ENCODE measurements around the gene MTNR1B. TPM values are rescaled to one million over a fixed set of nuclear protein-coding genes. Genes with fewer than 3 reads are reported as not detected.

Gene MTNR1B
- polyA plus RNA-seq, 2 of the 4 experiments (the other 2 are of a cell fraction), result not detected

DNA sequence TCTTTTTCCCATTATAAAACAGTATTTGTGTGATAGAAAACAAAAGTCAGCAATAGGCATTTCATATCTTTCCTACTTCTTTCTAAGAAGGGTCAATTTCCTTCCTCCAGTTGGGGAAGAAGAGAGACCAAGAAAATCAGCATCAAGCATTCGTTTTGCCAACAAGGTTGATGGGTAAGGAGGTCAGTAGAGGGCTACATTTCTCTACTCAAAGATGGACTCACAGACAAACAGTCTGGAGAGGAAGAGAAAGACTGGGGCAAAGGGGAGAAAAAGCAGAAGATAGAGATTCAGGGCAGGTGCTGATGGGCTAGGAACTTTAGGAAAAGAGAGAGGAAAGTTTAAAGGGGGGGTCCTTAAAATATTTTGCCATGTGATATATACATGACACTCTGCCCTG lies 8.6 kb upstream of the MTNR1B start:
- DNase-seq (ENCODE audit: low read depth in 1 of 2, low spot score in 1 of 2), result no peak
- no peak overlapping the region for H3K4me2 ChIP-seq
- ATAC-seq, result no peak
- CTCF ChIA-PET, result no interaction called here
- TF ChIP-seq HOXA7 (CRISPR knock-in tag; IDR thresholded peaks at IDR 0.05), result no peak
- TF ChIP-seq ZC3H11A (IDR thresholded peaks at IDR 0.05), result no peak
- no peak for TF ChIP-seq EHMT2 (IDR thresholded peaks at IDR 0.05; ENCODE audit: low read depth)
- no peak for TF ChIP-seq POLR2A (IDR thresholded peaks at IDR 0.05; ENCODE audit: low read length)
- no peak for TF ChIP-seq HOXB5 (CRISPR knock-in tag; IDR thresholded peaks at IDR 0.05)
- no peak for TF ChIP-seq TP53 (CRISPR knock-in tag; IDR thresholded peaks at IDR 0.05)
- no peak for TF ChIP-seq NPAS2 (CRISPR knock-in tag; IDR thresholded peaks at IDR 0.05; ENCODE audit: borderline replicate concordance)
- no peak for TF ChIP-seq FOSB (CRISPR knock-in tag; IDR thresholded peaks at IDR 0.05)
- no peak for TF ChIP-seq RAD21 (conservative IDR thresholded peaks at IDR 0.05 in 1 of 2, IDR thresholded peaks at IDR 0.05 in 1 of 2)
- TF ChIP-seq FOXS1 (CRISPR knock-in tag; IDR thresholded peaks at IDR 0.05), result no peak
- no peak for TF ChIP-seq POLR2AphosphoS2 (conservative IDR thresholded peaks at IDR 0.05; ENCODE audit: low read length)
- TF ChIP-seq MYC (IDR thresholded peaks at IDR 0.05; ENCODE audit: borderline replicate concordance, low read length), result no peak
- TF ChIP-seq SREBF2 (IDR thresholded peaks at IDR 0.05), result no peak
- TF ChIP-seq, protein P1, sequence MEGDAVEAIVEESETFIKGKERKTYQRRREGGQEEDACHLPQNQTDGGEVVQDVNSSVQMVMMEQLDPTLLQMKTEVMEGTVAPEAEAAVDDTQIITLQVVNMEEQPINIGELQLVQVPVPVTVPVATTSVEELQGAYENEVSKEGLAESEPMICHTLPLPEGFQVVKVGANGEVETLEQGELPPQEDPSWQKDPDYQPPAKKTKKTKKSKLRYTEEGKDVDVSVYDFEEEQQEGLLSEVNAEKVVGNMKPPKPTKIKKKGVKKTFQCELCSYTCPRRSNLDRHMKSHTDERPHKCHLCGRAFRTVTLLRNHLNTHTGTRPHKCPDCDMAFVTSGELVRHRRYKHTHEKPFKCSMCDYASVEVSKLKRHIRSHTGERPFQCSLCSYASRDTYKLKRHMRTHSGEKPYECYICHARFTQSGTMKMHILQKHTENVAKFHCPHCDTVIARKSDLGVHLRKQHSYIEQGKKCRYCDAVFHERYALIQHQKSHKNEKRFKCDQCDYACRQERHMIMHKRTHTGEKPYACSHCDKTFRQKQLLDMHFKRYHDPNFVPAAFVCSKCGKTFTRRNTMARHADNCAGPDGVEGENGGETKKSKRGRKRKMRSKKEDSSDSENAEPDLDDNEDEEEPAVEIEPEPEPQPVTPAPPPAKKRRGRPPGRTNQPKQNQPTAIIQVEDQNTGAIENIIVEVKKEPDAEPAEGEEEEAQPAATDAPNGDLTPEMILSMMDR (IDR thresholded peaks at IDR 0.05), result no peak
- TF ChIP-seq RNF2 (IDR thresholded peaks at IDR 0.05; ENCODE audit: borderline replicate concordance, low read depth), result no peak
- no peak for TF ChIP-seq JUN (IDR thresholded peaks at IDR 0.05)
- no peak overlapping the region for H3K4me3 ChIP-seq
- H3K9me3 ChIP-seq, result no peaks in the 10 kb centered on the region
- FAIRE-seq, result no peak
- POLR2A ChIA-PET, result no interaction called here
- no peaks in the 10 kb centered on the region for H3K4me1 ChIP-seq
- 35% methylated on average over 1 of the region's 1 CpG for WGBS (ENCODE audit: missing lambda C conversion rate)
- no peak overlapping the region for H3K27ac ChIP-seq

DNA sequence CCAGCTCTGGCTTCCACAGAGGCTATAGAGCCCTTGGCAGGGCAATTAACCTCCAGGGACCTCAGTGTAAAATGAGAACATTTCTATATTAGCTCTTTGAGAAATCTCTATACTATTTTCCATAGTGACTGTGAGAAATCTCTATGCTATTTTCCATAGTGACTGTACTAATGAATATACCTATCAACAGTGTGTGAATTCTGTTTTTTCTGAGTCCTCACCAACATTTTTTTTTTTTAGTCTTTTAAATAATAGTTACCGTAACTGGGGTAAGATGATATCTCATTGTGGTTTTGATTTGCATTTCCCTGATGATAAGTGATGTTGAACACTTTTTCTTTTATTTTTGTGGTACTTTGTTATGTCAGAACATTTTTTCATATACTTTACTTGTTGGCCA lies 7.0 kb upstream of the MTNR1B start:
- H3K4me2 ChIP-seq, result no peak overlapping the region
- DNase-seq (ENCODE audit: low read depth in 1 of 2, low spot score in 1 of 2) (no peak), ATAC-seq (no peak), FAIRE-seq (no peak)
- POLR2A ChIA-PET, result no interaction called here
- H3K4me3 ChIP-seq, result no peak overlapping the region
- 86% methylated on average over 1 of the region's 1 CpG for WGBS (ENCODE audit: missing lambda C conversion rate)
- H3K4me1 ChIP-seq, result no peaks in the 10 kb centered on the region
- no peak overlapping the region for H3K27ac ChIP-seq
- TF ChIP-seq EHF (CRISPR knock-in tag; IDR thresholded peaks at IDR 0.05) (no peak), TP53 (CRISPR knock-in tag; IDR thresholded peaks at IDR 0.05) (no peak), RNF2 (IDR thresholded peaks at IDR 0.05; ENCODE audit: borderline replicate concordance, low read depth) (no peak), ZSCAN20 (CRISPR knock-in tag; IDR thresholded peaks at IDR 0.05) (no peak), SMC3 (IDR thresholded peaks at IDR 0.05) (no peak), HEYL (CRISPR knock-in tag; IDR thresholded peaks at IDR 0.05) (no peak)
- TF ChIP-seq, protein P2, sequence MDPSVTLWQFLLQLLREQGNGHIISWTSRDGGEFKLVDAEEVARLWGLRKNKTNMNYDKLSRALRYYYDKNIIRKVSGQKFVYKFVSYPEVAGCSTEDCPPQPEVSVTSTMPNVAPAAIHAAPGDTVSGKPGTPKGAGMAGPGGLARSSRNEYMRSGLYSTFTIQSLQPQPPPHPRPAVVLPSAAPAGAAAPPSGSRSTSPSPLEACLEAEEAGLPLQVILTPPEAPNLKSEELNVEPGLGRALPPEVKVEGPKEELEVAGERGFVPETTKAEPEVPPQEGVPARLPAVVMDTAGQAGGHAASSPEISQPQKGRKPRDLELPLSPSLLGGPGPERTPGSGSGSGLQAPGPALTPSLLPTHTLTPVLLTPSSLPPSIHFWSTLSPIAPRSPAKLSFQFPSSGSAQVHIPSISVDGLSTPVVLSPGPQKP (IDR thresholded peaks at IDR 0.05; ENCODE audit: low read depth, low read length), result no peak
- CTCF ChIA-PET, result interaction anchor here (0.6 kb wide), 1 partner anchor 126 kb away, joined by 3 read pairs; no protein-coding TSS in a partner anchor
- H3K9me3 ChIP-seq, result no peaks in the 10 kb centered on the region

DNA sequence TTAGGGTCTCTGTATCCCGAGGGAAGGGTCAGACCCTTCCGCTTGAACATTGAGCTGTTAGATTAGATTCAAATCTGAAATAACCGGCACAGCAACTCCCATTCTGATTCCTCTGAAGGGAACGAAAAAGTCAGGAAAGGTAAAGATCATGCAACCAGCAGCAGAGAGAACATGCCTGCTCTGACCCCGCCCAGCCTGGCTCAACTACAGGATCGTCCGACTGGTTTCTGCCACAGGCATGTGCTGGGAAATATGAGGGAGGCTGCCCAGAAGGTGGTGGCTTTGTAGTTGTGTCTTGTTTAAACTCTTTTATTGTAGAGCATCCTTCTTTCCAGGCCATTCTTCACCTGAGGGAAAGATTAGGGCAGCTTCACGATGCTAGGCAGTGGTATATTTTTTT lies 5.0 kb upstream of the MTNR1B start:
- POLR2A ChIA-PET, result no interaction called here
- ATAC-seq (no peak), DNase-seq (ENCODE audit: low read depth in 1 of 2, low spot score in 1 of 2) (no peak), FAIRE-seq (no peak)
- TF ChIP-seq JUNB (IDR thresholded peaks at IDR 0.05) (no peak), TFCP2L1 (CRISPR knock-in tag; IDR thresholded peaks at IDR 0.05) (no peak), EHMT2 (IDR thresholded peaks at IDR 0.05; ENCODE audit: low read depth) (no peak), HDAC2 (IDR thresholded peaks at IDR 0.05) (no peak), MAZ (IDR thresholded peaks at IDR 0.05; ENCODE audit: borderline replicate concordance, low read depth, low read length) (no peak), NR3C1 (IDR thresholded peaks at IDR 0.05) (no peak), POLR2A (IDR thresholded peaks at IDR 0.05; ENCODE audit: low read length) (no peak), PHF8 (IDR thresholded peaks at IDR 0.05; ENCODE audit: borderline replicate concordance, low read depth) (no peak)
- Histone ChIP-seq H3K4me1 (no peaks in the 10 kb centered on the region), H3K9me3 (no peaks in the 10 kb centered on the region), H3K4me2 (no peak overlapping the region), H3K4me3 (no peak overlapping the region), H3K27ac (no peak overlapping the region)
- CTCF ChIA-PET, result interaction anchor here (0.5 to 2.2 kb wide), 2 partner anchors 22 to 164 kb away, joined by 3 to 9 read pairs; no protein-coding TSS in a partner anchor
- WGBS (ENCODE audit: missing lambda C conversion rate), result 75% methylated on average over 8 of the region's 8 CpGs

Data from A549 (cell line).